Measurements from ENCODE around the gene SP110.
"Not testable (repeated sequence)": the region's sequence is repeated elsewhere in the genome, so short reads cannot be mapped to it uniquely, and the experiment has no call there.

Gene SP110

GRCh38 chr2:230224458-230224857, 4.7 kb upstream of the SP110 start:
- DNase-seq (ENCODE audit: low spot score) = no peak

DNA sequence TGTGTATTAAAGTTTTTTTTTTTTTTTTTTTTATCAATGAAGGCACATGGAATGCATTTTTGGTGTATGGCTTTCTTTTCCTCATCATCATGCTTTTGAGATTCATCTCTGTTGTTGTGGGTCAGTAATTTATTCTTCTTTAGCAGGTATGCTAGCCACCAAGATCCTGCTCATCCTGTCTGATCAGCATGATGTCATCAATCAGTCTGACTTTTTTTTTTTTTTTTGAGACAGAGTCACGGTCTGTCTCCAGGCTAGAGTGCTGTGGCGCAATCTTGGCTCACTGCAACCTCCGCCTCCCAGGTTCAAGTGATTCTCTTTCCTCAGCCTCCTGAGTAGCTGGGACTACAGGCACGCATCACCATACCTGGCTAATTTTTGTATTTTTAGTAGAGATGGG, 3.0 kb upstream of the SP110 start:
- DNase-seq (ENCODE audit: low spot score) = not testable (repeated sequence)

- no peak for DNase-seq (ENCODE audit: low spot score)
Measured at GRCh38 chr2:230221493-230221892, 1.7 kb upstream of the SP110 start.

- DNase-seq (ENCODE audit: low spot score) = peak; percentile 11
Measured at GRCh38 chr2:230220347-230220969, 674 bp upstream of the SP110 start.

- DNase-seq (ENCODE audit: low spot score) = no peak
Measured at GRCh38 chr2:230218421-230218820, 1.4 kb downstream of the SP110 start.

GRCh38 chr2:230217424-230217823, 2.4 kb downstream of the SP110 start:
- no peak for DNase-seq (ENCODE audit: low spot score)

DNA sequence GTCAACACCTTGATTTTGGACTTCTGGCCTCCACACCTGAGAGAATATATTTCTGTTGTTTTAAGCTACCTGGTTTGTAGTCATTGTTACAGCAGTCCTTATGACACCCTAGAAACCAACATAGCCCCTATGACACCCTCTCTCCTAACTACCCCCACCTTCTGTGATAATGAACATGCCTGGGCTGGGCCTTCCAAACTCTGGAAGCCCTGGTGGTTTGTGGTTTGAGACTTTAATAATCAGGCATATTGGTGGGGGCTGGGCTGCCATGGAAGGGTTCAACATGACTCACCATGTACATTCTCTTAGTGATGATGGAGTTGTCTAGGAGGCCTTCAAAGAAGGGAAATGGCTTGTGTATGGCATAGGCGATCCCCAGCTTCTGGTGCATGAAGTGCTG, 3.3 kb downstream of the SP110 start:
- no peak for DNase-seq (ENCODE audit: low spot score)

- DNase-seq (ENCODE audit: low spot score) = no peak
Measured at GRCh38 chr2:230209422-230210051, 10.2 kb downstream of the SP110 start.

- no peak for DNase-seq (ENCODE audit: low spot score)
Measured at GRCh38 chr2:230208576-230208975, 11.2 kb downstream of the SP110 start.

DNA sequence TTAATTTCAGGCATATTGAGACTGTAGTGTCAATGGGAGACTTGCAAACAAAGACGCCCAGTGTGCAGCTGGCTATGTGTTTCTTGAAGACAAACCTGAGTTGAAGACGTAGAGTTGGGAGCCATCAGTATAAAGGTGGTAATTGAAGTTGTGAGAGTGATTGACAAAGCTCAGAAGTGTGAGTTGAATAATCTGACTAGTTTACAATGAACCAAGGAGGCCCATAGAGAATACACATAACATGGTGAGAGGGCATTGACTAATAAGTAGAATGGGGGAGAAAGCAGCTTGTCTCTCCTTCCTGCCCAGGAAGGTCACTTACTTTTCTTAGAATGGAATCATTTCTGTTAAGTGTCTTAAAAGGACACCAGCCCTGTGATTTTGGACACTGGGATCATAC, 14.1 kb downstream of the SP110 start:
- no peak for DNase-seq (ENCODE audit: low spot score)

DNA sequence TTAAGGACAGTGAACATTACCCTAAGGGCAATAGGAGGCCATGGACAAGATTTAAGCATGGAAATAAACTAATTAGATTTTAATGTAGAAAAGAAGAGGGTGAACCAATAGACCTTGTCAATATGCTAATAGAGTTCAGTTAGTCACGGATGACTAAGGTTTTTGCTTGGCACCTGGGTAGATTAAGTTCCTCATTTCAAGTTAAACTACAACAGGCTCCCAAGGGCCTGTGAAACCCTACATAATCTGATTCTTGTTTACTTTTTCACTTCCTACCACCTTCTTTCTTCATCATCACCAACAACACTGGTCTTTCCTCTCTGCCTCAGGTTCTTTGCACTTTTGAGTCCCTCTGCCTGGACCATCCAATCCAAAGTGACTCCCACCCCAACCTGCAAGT, 14.8 kb downstream of the SP110 start:
- no peak for DNase-seq (ENCODE audit: low spot score)

DNA sequence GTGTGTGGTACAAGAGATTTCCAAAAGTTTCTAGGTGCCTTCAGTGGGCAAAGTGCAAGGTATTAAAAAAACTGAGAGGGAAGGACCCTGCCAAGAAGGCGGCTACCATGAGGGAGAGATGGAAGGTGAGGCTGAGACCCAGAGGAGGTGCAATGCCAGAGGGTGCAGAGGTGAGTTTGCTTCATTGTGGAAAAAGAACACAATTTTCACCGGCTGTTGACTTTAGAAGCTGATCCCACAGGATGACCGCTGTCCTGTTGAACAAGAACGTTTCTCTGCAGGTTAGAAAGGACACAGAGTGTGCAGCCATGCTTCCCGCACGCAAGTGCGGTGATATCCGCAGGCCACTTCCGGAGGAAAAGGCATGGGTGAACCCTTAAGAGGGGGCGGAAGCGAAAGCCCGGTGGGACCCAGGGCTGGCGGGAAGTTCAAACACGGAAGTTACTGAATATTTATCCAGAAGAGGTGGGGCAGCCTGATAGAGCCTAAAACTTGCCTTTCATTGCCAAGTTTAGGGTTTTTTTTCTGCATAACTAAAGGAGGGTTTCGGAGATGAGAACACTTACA, 16.6 kb downstream of the SP110 start:
- no peak for DNase-seq (ENCODE audit: low spot score)

- no peak for DNase-seq (ENCODE audit: low spot score)
Measured at GRCh38 chr2:230202430-230203109, 17.2 kb downstream of the SP110 start.

DNA sequence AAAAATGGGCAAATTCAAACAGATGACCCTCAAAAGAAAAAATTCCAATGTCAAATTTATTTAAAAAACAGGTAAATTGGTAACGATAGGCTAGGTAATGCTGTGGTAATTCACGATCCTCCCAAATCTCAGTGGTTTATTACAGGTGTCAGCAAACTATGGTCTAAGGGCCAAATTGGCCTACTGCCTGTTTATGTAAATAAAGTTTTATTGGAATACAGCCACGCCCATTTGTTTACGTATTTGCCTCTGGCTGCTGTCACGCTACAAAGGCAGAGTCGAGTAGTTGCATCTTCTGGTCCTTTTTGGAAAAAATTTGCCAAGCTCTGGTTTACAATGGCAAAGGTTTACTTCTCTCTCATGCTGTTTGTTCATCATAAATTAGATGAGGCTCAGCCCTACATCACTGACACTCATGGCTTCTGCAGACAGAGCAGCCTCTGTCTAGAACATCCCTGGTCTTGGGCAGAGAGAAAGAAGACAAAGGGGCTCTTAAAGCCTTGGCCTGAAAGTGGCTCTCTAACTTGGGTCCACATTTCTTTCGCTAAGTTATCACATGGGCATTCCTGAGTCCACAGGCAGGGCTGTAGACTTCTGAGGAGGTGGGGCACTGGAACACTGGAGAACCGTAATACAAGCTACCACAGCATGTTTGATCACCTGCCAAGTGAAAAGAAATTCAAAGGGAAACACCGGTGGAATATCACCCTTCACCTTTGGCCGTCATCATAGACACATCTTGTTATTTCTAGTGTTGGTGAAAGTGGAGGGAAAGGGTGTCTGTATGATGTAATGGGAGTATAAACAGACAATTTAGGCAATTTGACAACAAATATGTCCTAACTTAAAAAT, 34.8 kb downstream of the SP110 start:
- DNase-seq (ENCODE audit: low spot score) = no peak

DNA sequence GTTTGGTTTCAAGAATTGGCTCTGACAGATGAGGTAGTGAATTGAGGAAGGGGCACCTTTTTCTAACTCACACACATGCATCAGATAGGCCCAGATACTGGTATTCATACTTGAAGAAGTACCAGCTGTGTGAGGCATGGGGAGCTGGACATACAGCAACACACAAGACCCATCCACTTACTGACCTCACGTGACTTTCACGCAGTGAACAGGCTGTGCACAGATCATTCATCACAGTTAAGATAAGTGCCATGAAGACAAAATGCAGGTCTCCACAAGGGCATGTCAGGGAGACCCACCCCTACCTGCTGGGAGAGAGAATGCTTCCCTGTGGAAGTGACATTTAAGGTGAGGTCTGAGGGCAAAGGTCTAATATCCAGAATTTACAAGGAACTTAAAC, 38.6 kb downstream of the SP110 start:
- DNase-seq (ENCODE audit: low spot score) = no peak

- no peak for DNase-seq (ENCODE audit: low spot score)
Measured at GRCh38 chr2:230179907-230180306, 39.9 kb downstream of the SP110 start.

DNA sequence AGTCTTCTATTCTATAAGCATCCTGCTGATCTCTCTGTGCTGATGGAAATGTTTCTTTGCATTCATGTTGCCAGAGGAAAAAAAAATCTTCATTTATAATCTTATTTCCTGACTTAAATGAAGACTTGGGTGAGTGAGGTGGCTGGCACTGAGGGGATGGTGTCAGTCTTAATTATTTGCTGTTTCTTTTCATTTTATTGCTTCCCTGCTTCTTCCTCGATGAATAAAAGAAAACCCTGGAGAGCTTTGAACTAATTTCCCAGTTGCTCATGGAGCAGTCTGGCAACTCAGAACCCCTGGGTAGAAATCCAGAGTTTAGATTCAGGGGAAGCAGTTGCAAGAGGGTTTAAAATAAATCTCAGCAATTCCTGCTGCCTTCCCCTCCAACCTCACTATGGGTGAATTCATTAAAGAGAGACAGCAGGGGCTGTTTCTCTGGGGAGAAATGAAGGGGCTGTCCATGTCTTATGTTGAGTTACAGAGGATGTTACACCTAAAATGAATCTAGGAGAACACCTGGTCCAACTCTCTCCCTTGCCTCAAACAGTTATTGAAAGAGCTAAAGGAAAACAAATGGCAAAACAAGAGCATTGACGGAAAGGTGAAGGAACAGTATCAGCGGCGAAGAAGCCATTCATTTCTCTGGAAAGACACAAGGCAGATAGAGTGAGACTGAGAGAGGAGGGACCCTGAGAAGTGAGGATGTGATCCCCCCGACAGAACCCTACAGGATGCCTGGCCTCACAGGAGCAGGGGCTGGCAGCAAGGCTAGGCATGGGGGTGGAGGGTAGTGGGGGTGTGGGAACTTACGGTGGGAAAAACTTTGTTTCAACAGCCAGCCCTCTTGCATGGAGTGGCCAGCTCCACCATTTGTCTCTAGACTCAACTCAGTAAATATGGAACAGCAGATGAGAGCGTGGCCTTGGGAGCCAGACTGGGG, 41.0 kb downstream of the SP110 start:
- no peak for DNase-seq (ENCODE audit: low spot score)

DNA sequence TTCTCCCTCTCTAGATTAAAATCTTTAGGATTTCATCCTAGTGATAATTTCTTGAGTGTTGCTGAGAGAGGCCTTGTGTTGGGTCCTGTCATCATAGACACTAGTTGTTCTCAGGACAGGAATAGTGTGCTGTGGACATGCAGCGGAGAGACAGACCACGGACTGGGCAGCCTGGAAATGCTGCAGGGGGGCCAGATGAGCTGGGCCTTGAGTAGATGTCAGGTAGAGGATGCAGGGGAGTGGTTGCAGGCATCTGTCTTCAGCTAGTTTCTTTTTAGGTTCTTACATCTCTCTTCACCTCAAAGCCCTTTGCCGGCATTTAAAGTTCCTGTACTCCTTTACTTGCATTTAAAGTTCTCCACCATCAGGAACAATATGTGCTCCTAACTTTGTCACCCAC, 42.8 kb downstream of the SP110 start:
- DNase-seq (ENCODE audit: low spot score) = no peak

DNA sequence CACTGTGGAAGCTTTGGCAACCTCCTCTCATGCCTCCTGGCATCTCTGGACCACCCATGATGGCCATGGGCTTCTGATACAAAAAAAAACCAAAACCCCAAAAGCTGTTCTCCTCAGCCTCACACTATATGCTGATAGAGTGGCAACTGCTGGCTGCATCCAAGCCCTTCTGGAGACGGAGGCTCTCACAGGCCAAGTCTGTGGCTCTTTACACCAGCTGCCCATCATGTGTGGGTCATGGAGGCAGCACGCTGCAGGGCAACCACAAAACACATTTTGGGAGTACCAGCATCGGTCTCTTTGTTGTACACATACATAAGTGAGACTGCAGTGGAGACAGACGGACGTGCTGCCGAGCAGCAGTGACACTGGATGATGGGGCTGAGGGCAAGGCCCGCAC, 45.3 kb downstream of the SP110 start:
- no peak for DNase-seq (ENCODE audit: low spot score)

GRCh38 chr2:230172852-230173251, 46.9 kb downstream of the SP110 start:
- no peak for DNase-seq (ENCODE audit: low spot score)

GRCh38 chr2:230172156-230172555, 47.6 kb downstream of the SP110 start:
- no peak for DNase-seq (ENCODE audit: low spot score)
